OCI-LY3 (cell line): ENCODE data around the gene AMMECR1L.

ENCODE experiments used
- EZH2phosphoT487 ChIP-seq: fragments of 200-600 bp; shearing (Covaris generic); IDR thresholded peaks from 2 replicates; pipeline ENCODE4 v1.6.1; 2018; ENCODE audit warnings: antibody characterized with exemption, mixed run types, low read depth
- TF ChIP-seq, protein P1 (sequence below): fragments of 200-600, 300-600 bp; sonication (generic); IDR thresholded peaks from 2 replicates; pipeline ENCODE4 v1.5.1; 2014; ENCODE audit warnings: antibody characterized with exemption, low read length, low read depth

DNA sequence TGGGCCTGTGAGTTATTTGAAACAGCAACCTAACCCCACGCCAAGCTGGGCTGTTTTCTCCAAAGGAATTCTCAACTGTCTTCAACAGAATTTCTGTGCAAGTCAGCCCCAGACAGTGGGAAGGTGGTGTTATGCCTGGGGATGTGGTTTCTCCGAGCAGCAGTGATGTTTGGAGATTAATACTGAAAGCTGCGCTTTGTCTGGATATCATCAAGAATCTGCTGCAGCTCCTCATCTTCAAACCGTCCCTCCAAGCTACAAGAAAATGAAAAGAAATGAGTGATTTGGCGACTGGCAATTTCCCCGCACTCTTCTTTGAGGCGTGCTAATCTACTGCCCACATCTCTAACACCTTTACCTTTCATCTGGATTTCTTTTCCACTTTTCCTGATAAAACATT is 37.8 kb downstream of the AMMECR1L start:
- TF ChIP-seq, protein P1, sequence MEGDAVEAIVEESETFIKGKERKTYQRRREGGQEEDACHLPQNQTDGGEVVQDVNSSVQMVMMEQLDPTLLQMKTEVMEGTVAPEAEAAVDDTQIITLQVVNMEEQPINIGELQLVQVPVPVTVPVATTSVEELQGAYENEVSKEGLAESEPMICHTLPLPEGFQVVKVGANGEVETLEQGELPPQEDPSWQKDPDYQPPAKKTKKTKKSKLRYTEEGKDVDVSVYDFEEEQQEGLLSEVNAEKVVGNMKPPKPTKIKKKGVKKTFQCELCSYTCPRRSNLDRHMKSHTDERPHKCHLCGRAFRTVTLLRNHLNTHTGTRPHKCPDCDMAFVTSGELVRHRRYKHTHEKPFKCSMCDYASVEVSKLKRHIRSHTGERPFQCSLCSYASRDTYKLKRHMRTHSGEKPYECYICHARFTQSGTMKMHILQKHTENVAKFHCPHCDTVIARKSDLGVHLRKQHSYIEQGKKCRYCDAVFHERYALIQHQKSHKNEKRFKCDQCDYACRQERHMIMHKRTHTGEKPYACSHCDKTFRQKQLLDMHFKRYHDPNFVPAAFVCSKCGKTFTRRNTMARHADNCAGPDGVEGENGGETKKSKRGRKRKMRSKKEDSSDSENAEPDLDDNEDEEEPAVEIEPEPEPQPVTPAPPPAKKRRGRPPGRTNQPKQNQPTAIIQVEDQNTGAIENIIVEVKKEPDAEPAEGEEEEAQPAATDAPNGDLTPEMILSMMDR = no peak
- TF ChIP-seq EZH2phosphoT487 = no peak
